ENCODE data around the gene CPEB4.

The CPEB4 gene

DNA sequence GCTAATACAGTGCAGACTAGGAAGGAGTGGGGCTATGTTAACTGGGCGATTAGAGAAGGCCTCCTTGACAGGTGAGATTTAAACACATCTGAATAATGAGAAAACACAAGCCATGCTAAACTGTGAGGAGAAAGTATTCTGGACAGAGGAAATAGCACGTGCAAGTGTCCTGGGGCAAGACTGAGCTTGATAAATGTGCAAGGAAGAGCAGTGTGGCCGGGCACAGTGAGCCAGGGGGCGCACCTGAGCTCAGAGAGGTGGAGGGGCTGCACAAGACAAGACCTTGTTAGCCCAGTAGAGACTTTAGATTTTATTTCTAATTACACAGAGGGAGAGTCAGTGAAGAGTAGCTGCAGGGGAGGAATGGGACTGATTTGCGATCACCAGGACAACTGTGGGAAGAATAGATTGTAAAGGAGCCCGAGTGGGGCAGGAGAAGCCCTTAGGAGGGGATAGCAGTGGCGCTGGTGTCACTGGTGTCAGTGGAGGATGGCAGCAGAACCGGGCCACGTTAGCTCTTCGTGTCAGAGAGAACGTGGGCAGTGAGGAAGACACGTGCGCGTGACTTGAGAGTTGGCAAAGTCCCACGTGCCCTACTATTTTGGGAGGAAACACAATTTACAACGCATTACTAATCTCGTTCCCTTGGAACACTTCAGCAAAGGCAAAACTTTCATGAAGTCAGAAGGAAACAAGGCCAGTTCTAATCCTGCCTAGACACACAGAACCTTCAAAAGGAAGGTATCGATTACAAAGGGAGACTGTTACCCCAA is 82.9 kb downstream of the CPEB4 start:
- Histone ChIP-seq H3K18ac (ENCODE audit: low read length) (no peak overlapping the region), H3K14ac (ENCODE audit: low read length) (no peak overlapping the region), H4K91ac (ENCODE audit: low read depth, low read length) (no peak overlapping the region), H3K79me2 (ENCODE audit: control insufficient read depth, insufficient read depth, low read length, poor library complexity) (no peaks in the 10 kb centered on the region), H3K9ac (ENCODE audit: low read length) (no peak overlapping the region), H2BK12ac (ENCODE audit: low read length) (no peak overlapping the region), H3K4ac (ENCODE audit: low read depth, low read length) (no peak overlapping the region), H3K79me1 (ENCODE audit: low read length) (peaks cover 3% of the 10 kb centered on the region), H3K4me3 (ENCODE audit: low read depth, low read length) (no peak overlapping the region), H2AK5ac (ENCODE audit: low read length) (no peak overlapping the region), H2BK120ac (ENCODE audit: insufficient read depth, low read length, poor library complexity) (no peak overlapping the region), H3K27me3 (ENCODE audit: insufficient read depth, low read length) (no peaks in the 10 kb centered on the region), H3K27ac (ENCODE audit: low read depth, low read length) (no peak overlapping the region), H3K36me3 (ENCODE audit: control insufficient read depth in 1 of 2, insufficient read depth in 2 of 2, low read length in 2 of 2) (no peaks in the 10 kb centered on the region), H4K12ac (ENCODE audit: low read depth, low read length) (no peak overlapping the region), H2BK5ac (ENCODE audit: low read depth, low read length, poor library complexity) (no peak overlapping the region), H3K4me2 (ENCODE audit: low read length) (no peak overlapping the region), H4K8ac (ENCODE audit: low read depth, low read length) (no peak overlapping the region), H2AFZ (ENCODE audit: insufficient read depth, low read length, poor library complexity) (no peak overlapping the region), H3K4me1 (ENCODE audit: control insufficient read depth in 1 of 2, insufficient read depth in 2 of 2, low read length in 2 of 2) (peaks cover 7 to 16% of the 10 kb centered on the region in 2 experiments), H3K23ac (ENCODE audit: low read length) (no peak overlapping the region), H3K9me3 (ENCODE audit: insufficient read depth, low read depth, low read length) (no peaks in the 10 kb centered on the region)
- no peak for DNase-seq
- WGBS (ENCODE audit: extremely low coverage, insufficient coverage, insufficient read length): no CpG with 5 or more reads among the region's 18 CpGs

DNA sequence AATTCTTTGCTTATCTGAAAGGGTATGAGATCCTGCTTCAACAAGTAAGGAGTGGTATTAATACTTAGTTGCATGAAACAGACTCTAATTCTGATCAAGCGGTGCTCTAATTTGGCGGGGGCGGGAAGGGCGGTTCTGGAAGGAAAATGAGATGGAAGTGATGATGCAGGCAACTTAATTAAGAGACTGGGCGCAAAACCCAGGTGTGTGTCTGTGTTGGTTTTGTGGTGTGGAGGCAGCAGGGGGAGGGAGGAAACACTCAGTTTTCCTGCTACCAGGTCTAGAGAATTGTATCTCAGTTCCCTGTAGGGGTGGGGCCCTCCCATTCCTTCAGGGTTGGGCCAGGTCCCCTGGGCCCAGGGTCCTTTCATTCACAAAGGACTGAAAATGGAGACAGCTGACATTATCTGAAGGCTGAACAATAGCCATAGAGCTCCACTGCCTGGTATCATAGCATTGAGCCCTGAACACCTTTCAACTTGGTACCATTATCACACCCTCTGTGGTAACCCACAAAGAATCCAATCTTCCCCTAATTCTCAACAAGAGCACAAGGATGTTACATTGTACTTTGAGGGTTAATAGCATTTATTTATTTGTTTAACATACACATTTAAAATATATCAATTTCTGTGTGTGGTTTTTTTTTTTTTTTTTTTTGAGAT is 83.7 kb downstream of the CPEB4 start:
- H3K23ac ChIP-seq (ENCODE audit: low read length): no peak overlapping the region
- no peak overlapping the region for H3K27ac ChIP-seq (ENCODE audit: low read depth, low read length)
- no peak overlapping the region for H3K4ac ChIP-seq (ENCODE audit: low read depth, low read length)
- H3K9me3 ChIP-seq (ENCODE audit: insufficient read depth, low read depth, low read length): no peaks in the 10 kb centered on the region
- no peak overlapping the region for H4K91ac ChIP-seq (ENCODE audit: low read depth, low read length)
- H3K14ac ChIP-seq (ENCODE audit: low read length): no peak overlapping the region
- no peak overlapping the region for H3K9ac ChIP-seq (ENCODE audit: low read length)
- no CpG with 5 or more reads among the region's 5 CpGs for WGBS (ENCODE audit: extremely low coverage, insufficient coverage, insufficient read length)
- no peak overlapping the region for H4K12ac ChIP-seq (ENCODE audit: low read depth, low read length)
- no peak overlapping the region for H3K4me3 ChIP-seq (ENCODE audit: low read depth, low read length)
- H2BK120ac ChIP-seq (ENCODE audit: insufficient read depth, low read length, poor library complexity): no peak overlapping the region
- H2AK5ac ChIP-seq (ENCODE audit: low read length): no peak overlapping the region
- no peaks in the 10 kb centered on the region for H3K36me3 ChIP-seq (ENCODE audit: control insufficient read depth in 1 of 2, insufficient read depth in 2 of 2, low read length in 2 of 2)
- H2BK5ac ChIP-seq (ENCODE audit: low read depth, low read length, poor library complexity): no peak overlapping the region
- no peak overlapping the region for H2BK12ac ChIP-seq (ENCODE audit: low read length)
- H3K4me2 ChIP-seq (ENCODE audit: low read length): no peak overlapping the region
- H2AFZ ChIP-seq (ENCODE audit: insufficient read depth, low read length, poor library complexity): no peak overlapping the region
- no peaks in the 10 kb centered on the region for H3K27me3 ChIP-seq (ENCODE audit: insufficient read depth, low read length)
- no peaks in the 10 kb centered on the region for H3K79me2 ChIP-seq (ENCODE audit: control insufficient read depth, insufficient read depth, low read length, poor library complexity)
- peaks cover 3% of the 10 kb centered on the region for H3K79me1 ChIP-seq (ENCODE audit: low read length)
- no peak for DNase-seq
- H3K4me1 ChIP-seq (ENCODE audit: control insufficient read depth in 1 of 2, insufficient read depth in 2 of 2, low read length in 2 of 2): peaks cover 7 to 16% of the 10 kb centered on the region in 2 experiments
- H3K18ac ChIP-seq (ENCODE audit: low read length): no peak overlapping the region
- no peak overlapping the region for H4K8ac ChIP-seq (ENCODE audit: low read depth, low read length)

DNA sequence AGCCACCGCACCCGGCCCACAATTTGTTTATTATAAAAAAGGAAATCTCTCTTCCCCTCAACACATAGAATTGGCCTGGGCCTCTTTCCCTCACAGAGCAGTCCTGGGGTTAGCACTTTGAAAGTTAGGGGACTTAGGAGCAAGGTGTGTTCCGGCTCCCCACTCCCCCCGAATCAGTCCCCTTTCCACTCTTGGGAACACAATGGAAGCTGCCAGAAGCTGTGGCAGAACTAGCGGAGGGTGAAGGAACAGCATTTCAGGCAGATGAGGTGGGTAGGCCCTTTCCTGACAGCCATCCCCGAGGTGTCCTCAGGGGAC is 84.4 kb downstream of the CPEB4 start:
- DNase-seq: no peak
- Histone ChIP-seq H4K91ac (ENCODE audit: low read depth, low read length) (peak overlapping the region; percentile 39), H2BK5ac (ENCODE audit: low read depth, low read length, poor library complexity) (no peak overlapping the region), H3K23ac (ENCODE audit: low read length) (no peak overlapping the region), H3K79me2 (ENCODE audit: control insufficient read depth, insufficient read depth, low read length, poor library complexity) (no peaks in the 10 kb centered on the region), H3K36me3 (ENCODE audit: control insufficient read depth in 1 of 2, insufficient read depth in 2 of 2, low read length in 2 of 2) (no peaks in the 10 kb centered on the region), H3K27ac (ENCODE audit: low read depth, low read length) (no peak overlapping the region), H2AK5ac (ENCODE audit: low read length) (no peak overlapping the region), H4K8ac (ENCODE audit: low read depth, low read length) (peak overlapping the region; percentile 61), H3K4me1 (ENCODE audit: control insufficient read depth in 1 of 2, insufficient read depth in 2 of 2, low read length in 2 of 2) (peaks cover 7 to 16% of the 10 kb centered on the region in 2 experiments), H3K4ac (ENCODE audit: low read depth, low read length) (no peak overlapping the region), H4K12ac (ENCODE audit: low read depth, low read length) (peak overlapping the region; percentile 6), H3K27me3 (ENCODE audit: insufficient read depth, low read length) (no peaks in the 10 kb centered on the region), H3K4me2 (ENCODE audit: low read length) (peak overlapping the region; percentile 74), H3K14ac (ENCODE audit: low read length) (no peak overlapping the region), H3K79me1 (ENCODE audit: low read length) (peaks cover 3% of the 10 kb centered on the region), H3K18ac (ENCODE audit: low read length) (no peak overlapping the region), H3K9me3 (ENCODE audit: insufficient read depth, low read depth, low read length) (no peaks in the 10 kb centered on the region), H2BK12ac (ENCODE audit: low read length) (peak overlapping the region; percentile 51), H2BK120ac (ENCODE audit: insufficient read depth, low read length, poor library complexity) (no peak overlapping the region), H3K9ac (ENCODE audit: low read length) (no peak overlapping the region), H3K4me3 (ENCODE audit: low read depth, low read length) (no peak overlapping the region), H2AFZ (ENCODE audit: insufficient read depth, low read length, poor library complexity) (peak overlapping the region; percentile 65)
- WGBS (ENCODE audit: extremely low coverage, insufficient coverage, insufficient read length): no CpG with 5 or more reads among the region's 6 CpGs

DNA sequence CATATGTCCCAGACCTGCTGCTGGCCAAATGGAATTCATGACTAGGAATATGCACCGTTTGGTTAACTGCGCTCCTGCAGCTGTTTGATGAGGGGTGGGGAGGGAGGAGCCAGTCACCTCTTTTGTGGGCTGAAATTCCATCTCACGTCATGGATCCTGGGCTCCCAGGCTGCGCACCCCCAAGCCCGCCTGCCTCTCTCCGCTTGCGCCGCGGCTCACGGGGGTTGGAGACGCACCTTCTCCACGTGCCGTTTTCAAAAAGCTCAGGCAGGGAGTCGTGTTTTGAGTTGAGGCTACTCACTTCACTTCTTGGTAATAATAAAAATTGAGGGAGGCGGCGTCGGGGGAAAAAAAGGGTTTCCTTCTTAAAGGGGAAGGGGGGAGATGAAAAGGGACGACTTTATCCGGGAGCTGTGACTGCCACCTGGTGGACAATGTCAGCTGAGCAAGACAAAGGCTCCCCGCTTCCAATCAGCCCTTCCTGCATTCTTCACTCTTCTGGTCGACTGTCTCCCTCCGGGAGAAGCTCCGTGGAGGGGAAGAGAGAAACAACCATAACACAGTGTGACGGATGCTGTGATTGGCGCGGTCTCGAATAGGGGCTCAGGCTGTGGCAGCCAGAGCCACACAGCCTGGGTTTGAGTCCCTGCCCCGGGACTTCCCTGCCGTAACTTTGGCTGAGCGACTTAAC is 84.9 kb downstream of the CPEB4 start:
- H3K27me3 ChIP-seq (ENCODE audit: insufficient read depth, low read length): no peaks in the 10 kb centered on the region
- no peak overlapping the region for H3K9ac ChIP-seq (ENCODE audit: low read length)
- H4K12ac ChIP-seq (ENCODE audit: low read depth, low read length): peak overlapping the region; percentile 6
- no peaks in the 10 kb centered on the region for H3K79me2 ChIP-seq (ENCODE audit: control insufficient read depth, insufficient read depth, low read length, poor library complexity)
- peak overlapping the region; percentile 27 for H3K14ac ChIP-seq (ENCODE audit: low read length)
- H4K91ac ChIP-seq (ENCODE audit: low read depth, low read length): peak overlapping the region; percentile 39
- peak overlapping the region; percentile 51 for H2BK12ac ChIP-seq (ENCODE audit: low read length)
- no peaks in the 10 kb centered on the region for H3K9me3 ChIP-seq (ENCODE audit: insufficient read depth, low read depth, low read length)
- H3K36me3 ChIP-seq (ENCODE audit: control insufficient read depth in 1 of 2, insufficient read depth in 2 of 2, low read length in 2 of 2): no peaks in the 10 kb centered on the region
- H3K4ac ChIP-seq (ENCODE audit: low read depth, low read length): no peak overlapping the region
- WGBS (ENCODE audit: extremely low coverage, insufficient coverage, insufficient read length): no CpG with 5 or more reads among the region's 30 CpGs
- H3K79me1 ChIP-seq (ENCODE audit: low read length): peaks cover 3% of the 10 kb centered on the region
- no peak overlapping the region for H2BK120ac ChIP-seq (ENCODE audit: insufficient read depth, low read length, poor library complexity)
- peak overlapping the region; percentile 61 for H4K8ac ChIP-seq (ENCODE audit: low read depth, low read length)
- peak overlapping the region; percentile 65 for H2AFZ ChIP-seq (ENCODE audit: insufficient read depth, low read length, poor library complexity)
- H2AK5ac ChIP-seq (ENCODE audit: low read length): no peak overlapping the region
- peak; percentile 58 to 83 for DNase-seq
- H3K4me2 ChIP-seq (ENCODE audit: low read length): peak overlapping the region; percentile 74
- H3K27ac ChIP-seq (ENCODE audit: low read depth, low read length): no peak overlapping the region
- no peak overlapping the region for H3K18ac ChIP-seq (ENCODE audit: low read length)
- H3K23ac ChIP-seq (ENCODE audit: low read length): no peak overlapping the region
- no peak overlapping the region for H2BK5ac ChIP-seq (ENCODE audit: low read depth, low read length, poor library complexity)
- H3K4me3 ChIP-seq (ENCODE audit: low read depth, low read length): peak overlapping the region; percentile 40
- peaks cover 7 to 16% of the 10 kb centered on the region in 2 experiments for H3K4me1 ChIP-seq (ENCODE audit: control insufficient read depth in 1 of 2, insufficient read depth in 2 of 2, low read length in 2 of 2)
